Tibial nerve (tissue), 4 donors: ENCODE data around the gene C5orf52. TPM values are rescaled to one million over a fixed set of nuclear protein-coding genes. Genes with fewer than 3 reads are reported as not detected.
A peak's percentile ranks its signal among the peaks of the same experiment; 100 is the strongest.
"Not testable (repeated sequence)": the region's sequence is repeated elsewhere in the genome, so short reads cannot be mapped to it uniquely, and the experiment has no call there.

Experiments used
- DNase-seq, 2 donors: peaks; one replicate each; pipeline ENCODE4 v3.0.0-alpha.2; 2019; ENCODE audit warnings: low spot score in 2 of 2
- H3K27ac ChIP-seq, 4 donors: fragments of 200-600 bp; sonication (generic) in 3 of 4; one replicate each; pipeline ENCODE4 v1.5.1; 2017 to 2019; ENCODE audit warnings: mild to moderate bottlenecking in 1 of 4
- H3K27me3 ChIP-seq, 2 donors: fragments of 200-600 bp; sonication (generic) in 1 of 2; one replicate each; pipeline versions ENCODE4 v1.5.1 to v1.6.0; 2017 to 2019
- H3K36me3 ChIP-seq, 3 donors: fragments of 200-600 bp; sonication (generic); one replicate each; pipeline ENCODE4 v1.5.1; 2018 to 2019
- H3K4me1 ChIP-seq, 4 donors: fragments of 200-600 bp; sonication (generic) in 3 of 4; one replicate each; pipeline ENCODE4 v1.5.1; 2017 to 2019
- H3K4me3 ChIP-seq, 4 donors: fragments of 200-600 bp; sonication (generic) in 3 of 4; one replicate each; pipeline ENCODE4 v1.5.1; 2017 to 2019; ENCODE audit warnings: mild to moderate bottlenecking in 1 of 4, moderate library complexity in 1 of 4
- H3K9me3 ChIP-seq, 4 donors: fragments of 200-600 bp; sonication (generic) in 3 of 4; one replicate each; pipeline ENCODE4 v1.5.1; 2017 to 2019
- CTCF ChIP-seq, 5 experiments: fragments of 200-600 bp in 3 of 5; fragments of 450-650 bp in 2 of 5; sonication (generic) in 3 of 5; IDR thresholded peaks; one replicate each; pipeline ENCODE4 v1.5.1; 2016 to 2019; ENCODE audit warnings: antibody characterized with exemption in 5 of 5, mild to moderate bottlenecking in 3 of 5, moderate library complexity in 2 of 5
- EP300 ChIP-seq, 2 donors: sonication (generic); formaldehyde crosslinking; IDR thresholded peaks; one replicate each; pipeline ENCODE4 v1.6.1; 2017; ENCODE audit warnings: antibody characterized with exemption in 2 of 2, mild to moderate bottlenecking in 1 of 2
- POLR2A ChIP-seq, 2 donors: fragments of 450-650 bp; IDR thresholded peaks; one replicate each; pipeline ENCODE4 v1.6.1; 2017; ENCODE audit warnings: antibody characterized with exemption in 2 of 2, mild to moderate bottlenecking in 2 of 2, moderate library complexity in 2 of 2
- WGBS, 2 donors: methylation state at CpG; one replicate each; pipeline ENCODE4 v1.1.5; 2018; 5-methylcytosine and 5-hydroxymethylcytosine counted together
- total RNA-seq, 4 donors: library from RNA; depleted of rRNA; stranded (reverse); fragments of >200 nt; gene quantifications; one replicate each; pipeline ENCODE4 v1.1.0, GENCODE V29; 2016

Gene C5orf52
- total RNA-seq, 4 donors from 2014 or later = not detected

GRCh38 chr5:157687198-157687554 lies 15.8 kb downstream of the C5orf52 start:
- DNase-seq = no peak
- H3K36me3 ChIP-seq = no peaks in the 10 kb centered on the region
- H3K9me3 ChIP-seq = peaks cover 0 to 6% (median 0%) of the 10 kb centered on the region in 4 donors
- peaks cover 0 to 5% (median 0%) of the 10 kb centered on the region in 4 donors for H3K4me1 ChIP-seq
- no peaks in the 10 kb centered on the region for H3K27me3 ChIP-seq
- no peak overlapping the region for H3K4me3 ChIP-seq
- 68 to 74% methylated on average over 1 of the region's 1 CpG for WGBS, 2 donors
- H3K27ac ChIP-seq = peak overlapping the region in 3 of 4 donors; percentile 18 to 46 (median 22)
- no peak for TF ChIP-seq CTCF (IDR thresholded peaks at IDR 0.05)
- TF ChIP-seq POLR2A (IDR thresholded peaks at IDR 0.05) = no peak
- TF ChIP-seq EP300 (IDR thresholded peaks at IDR 0.05) = no peak

GRCh38 chr5:157689942-157690689 lies 18.8 kb downstream of the C5orf52 start:
- H3K36me3 ChIP-seq = no peaks in the 10 kb centered on the region
- peaks cover 0 to 6% (median 0%) of the 10 kb centered on the region in 4 donors for H3K9me3 ChIP-seq
- no peak overlapping the region for H3K27ac ChIP-seq
- DNase-seq = no peak
- H3K4me1 ChIP-seq = peaks cover 0 to 5% (median 0%) of the 10 kb centered on the region in 4 donors
- peak overlapping the region in 1 of 4 donors; percentile 8 for H3K4me3 ChIP-seq
- TF ChIP-seq CTCF (IDR thresholded peaks at IDR 0.05) (no peak), EP300 (IDR thresholded peaks at IDR 0.05) (no peak), POLR2A (IDR thresholded peaks at IDR 0.05) (no peak)
- WGBS, 2 donors = 73 to 80% methylated on average over 42 to 45 of the region's 52 CpGs
- no peaks in the 10 kb centered on the region for H3K27me3 ChIP-seq

- 83 to 86% methylated on average over 33 to 53 of the region's 53 CpGs for WGBS, 2 donors
- H3K36me3 ChIP-seq = no peaks in the 10 kb centered on the region
- DNase-seq = no peak
- H3K4me1 ChIP-seq = peaks cover 0 to 5% (median 0%) of the 10 kb centered on the region in 4 donors
- TF ChIP-seq EP300 (IDR thresholded peaks at IDR 0.05) (no peak), POLR2A (IDR thresholded peaks at IDR 0.05) (no peak), CTCF (IDR thresholded peaks at IDR 0.05) (no peak)
- H3K4me3 ChIP-seq = peak overlapping the region in 1 of 4 donors; percentile 8
- no peak overlapping the region for H3K27ac ChIP-seq
- peaks cover 0 to 6% (median 0%) of the 10 kb centered on the region in 4 donors for H3K9me3 ChIP-seq
- no peaks in the 10 kb centered on the region for H3K27me3 ChIP-seq
Measured at GRCh38 chr5:157690690-157691433, 19.5 kb downstream of the C5orf52 start.

GRCh38 chr5:157693816-157694215 lies 22.5 kb downstream of the C5orf52 start:
- not testable (repeated sequence) for H3K36me3 ChIP-seq, H3K4me1 ChIP-seq, DNase-seq, H3K27me3 ChIP-seq, H3K4me3 ChIP-seq, H3K27ac ChIP-seq
- H3K9me3 ChIP-seq = peaks cover 0 to 18% (median 0%) of the 10 kb centered on the region in 4 donors
- 86 to 91% methylated on average over 15 to 24 of the region's 25 CpGs for WGBS, 2 donors

GRCh38 chr5:157696154-157696553 lies 24.8 kb downstream of the C5orf52 start:
- DNase-seq, H3K27me3 ChIP-seq, H3K36me3 ChIP-seq, H3K4me1 ChIP-seq, H3K27ac ChIP-seq, H3K4me3 ChIP-seq: not testable (repeated sequence)
- 98 to 100% methylated on average over 3 of the region's 3 CpGs for WGBS, 2 donors
- H3K9me3 ChIP-seq = peaks cover 0 to 18% (median 0%) of the 10 kb centered on the region in 4 donors

GRCh38 chr5:157698674-157699073 lies 27.3 kb downstream of the C5orf52 start:
- WGBS, 2 donors = 70 to 72% methylated on average over 4 of the region's 4 CpGs
- DNase-seq = not testable (repeated sequence)

More at GRCh38 chr5:157698674-157699073, 27.3 kb downstream of the C5orf52 start:
- not testable (repeated sequence) for H3K36me3 ChIP-seq, H3K27me3 ChIP-seq, H3K4me3 ChIP-seq, H3K4me1 ChIP-seq, H3K27ac ChIP-seq
- peaks cover 0 to 23% (median 0%) of the 10 kb centered on the region in 4 donors for H3K9me3 ChIP-seq
